Endodermal cell (in vitro differentiated cells): ENCODE results near the gene DNAH2. TPM values are rescaled to one million over a fixed set of nuclear protein-coding genes. Genes with fewer than 3 reads are reported as not detected.

Experiments used
- DNase-seq: peaks from one replicate; pipeline ENCODE4 v3.0.0-alpha.2; 2017
- H3K27ac ChIP-seq: 2 replicates; pipeline ENCODE4 v1.5.1; 2013; ENCODE audit warnings: mild to moderate bottlenecking, low read depth, low read length, moderate library complexity
- H3K27me3 ChIP-seq: 2 replicates; pipeline ENCODE4 v1.6.1; 2013; ENCODE audit warnings: mild to moderate bottlenecking, low read length, moderate library complexity; ENCODE audit not compliant: insufficient read depth, control insufficient read depth, poor library complexity, severe bottlenecking
- H3K36me3 ChIP-seq: 2 replicates; pipeline ENCODE4 v1.7.0; 2013; ENCODE audit warnings: mild to moderate bottlenecking, low read length, moderate library complexity; ENCODE audit not compliant: control insufficient read depth, insufficient read depth
- H3K4me1 ChIP-seq: one replicate; pipeline ENCODE4 v1.7.0; 2013; ENCODE audit warnings: low read length; ENCODE audit not compliant: control insufficient read depth, insufficient read depth
- H3K4me3 ChIP-seq: 2 replicates; pipeline ENCODE4 v1.5.1; 2013; ENCODE audit warnings: mild to moderate bottlenecking, low read length, moderate library complexity
- H3K9ac ChIP-seq: 2 replicates; pipeline ENCODE4 v1.6.1; 2013; ENCODE audit warnings: mild to moderate bottlenecking, low read length, moderate library complexity; ENCODE audit not compliant: poor library complexity, severe bottlenecking; ENCODE audit errors: extremely low read depth
- H3K9me3 ChIP-seq: 2 replicates; pipeline ENCODE4 v1.6.1; 2013; ENCODE audit warnings: mild to moderate bottlenecking, low read length, moderate library complexity; ENCODE audit not compliant: control insufficient read depth
- H3K27ac Mint-ChIP-seq: 2 replicates; pipeline ENCODE4 v1.8.0; 2020; ENCODE audit warnings: mixed read lengths
- H3K27me3 Mint-ChIP-seq: 2 replicates; pipeline ENCODE4 v1.8.0; 2021; ENCODE audit warnings: mild to moderate bottlenecking, mixed read lengths; ENCODE audit not compliant: insufficient read depth
- H3K36me3 Mint-ChIP-seq: 2 replicates; pipeline ENCODE4 v1.8.0; 2020; ENCODE audit warnings: low read depth, mixed read lengths
- H3K4me1 Mint-ChIP-seq: 2 replicates; pipeline ENCODE4 v1.8.0; 2020; ENCODE audit warnings: mixed read lengths
- H3K4me3 Mint-ChIP-seq: 2 replicates; pipeline ENCODE4 v1.8.0; 2020; ENCODE audit warnings: mild to moderate bottlenecking, moderate library complexity, mixed read lengths
- H3K9me3 Mint-ChIP-seq: 2 replicates; pipeline ENCODE4 v1.8.0; 2020; ENCODE audit warnings: mild to moderate bottlenecking, mixed read lengths
- CTCF ChIP-seq: fragments of 200-600 bp; sonication (generic); conservative IDR thresholded peaks from 2 replicates; pipeline ENCODE4 v1.5.0; 2021; ENCODE audit warnings: antibody characterized with exemption, mild to moderate bottlenecking
- WGBS, 2 experiments: methylation state at CpG; one replicate each; pipeline versions ENCODE4 v1.1.5 to v1.1.7; 2013; ENCODE audit warnings: missing lambda C conversion rate in 2 of 2, mixed read lengths in 1 of 2; ENCODE audit not compliant: insufficient coverage in 1 of 2, insufficient read length in 1 of 2; 5-methylcytosine and 5-hydroxymethylcytosine counted together
- total RNA-seq, 2 donors: library from RNA; stranded (reverse); fragmentation: NEBNext Ultra II Directional in 1 of 2; extraction: Animal tissue kit (Norgen Biotek cat#: 25700) in 1 of 2; gene quantifications; 2 replicates in 1 of 2; 3 replicates in 1 of 2; pipeline ENCODE4 v1.2.1, GENCODE V29; 2021

The DNAH2 gene
- total RNA-seq, 2 donors from 2014 or later: 0.42 to 0.69 TPM

GRCh38 chr17:7769854-7770253 lies 52.3 kb downstream of the DNAH2 start:
- Histone ChIP-seq H3K27me3 (no peaks in the 10 kb centered on the region), H3K4me1 (no peaks in the 10 kb centered on the region), H3K27ac (no peak overlapping the region), H3K36me3 (no peaks in the 10 kb centered on the region), H3K9ac (no peak overlapping the region), H3K9me3 (peaks cover 12% of the 10 kb centered on the region), H3K4me3 (no peak overlapping the region)
- Mint-ChIP-seq H3K36me3 (no peaks in the 10 kb centered on the region), H3K27me3 (peaks cover 44% of the 10 kb centered on the region), H3K27ac (no peak overlapping the region), H3K4me1 (peaks cover 10% of the 10 kb centered on the region), H3K9me3 (peaks cover 7% of the 10 kb centered on the region), H3K4me3 (no peak overlapping the region)
- WGBS, 2 experiments: 93 to 100% methylated on average over 1 to 4 of the region's 4 CpGs
- no peak for DNase-seq
- TF ChIP-seq CTCF: no peak

GRCh38 chr17:7774055-7774521 lies 56.5 kb downstream of the DNAH2 start:
- Histone ChIP-seq H3K4me3 (no peak overlapping the region), H3K36me3 (no peaks in the 10 kb centered on the region), H3K4me1 (no peaks in the 10 kb centered on the region), H3K27ac (no peak overlapping the region), H3K27me3 (no peaks in the 10 kb centered on the region), H3K9ac (no peak overlapping the region), H3K9me3 (no peaks in the 10 kb centered on the region)
- Mint-ChIP-seq H3K4me1 (no peaks in the 10 kb centered on the region), H3K9me3 (no peaks in the 10 kb centered on the region), H3K27ac (no peak overlapping the region), H3K27me3 (peaks cover 47% of the 10 kb centered on the region), H3K36me3 (no peaks in the 10 kb centered on the region), H3K4me3 (no peak overlapping the region)
- no peak for DNase-seq
- WGBS, 2 experiments: 92 to 95% methylated on average over 9 of the region's 9 CpGs
- no peak for TF ChIP-seq CTCF

DNA sequence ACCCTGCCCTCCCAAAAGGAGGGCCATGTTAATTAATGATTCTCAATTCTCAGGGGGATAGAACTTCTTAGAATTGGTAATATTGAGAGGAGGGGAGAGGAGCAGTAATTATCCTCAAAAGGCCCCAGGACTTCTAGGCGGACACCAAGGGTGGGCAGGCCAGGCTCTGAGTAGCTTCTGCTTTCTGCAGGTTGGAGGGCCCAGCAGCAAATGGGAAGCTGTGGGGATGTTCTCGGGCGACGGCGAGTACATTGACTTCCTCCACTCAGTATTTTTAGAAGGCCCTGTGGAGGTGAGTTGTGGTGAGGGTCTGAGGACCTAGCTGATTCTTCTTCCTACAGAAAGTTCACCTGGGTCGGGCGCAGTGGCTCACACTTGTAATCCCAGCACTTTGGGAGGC lies 57.5 kb downstream of the DNAH2 start:
- Histone ChIP-seq H3K4me1 (no peaks in the 10 kb centered on the region), H3K4me3 (no peak overlapping the region), H3K9ac (no peak overlapping the region), H3K27ac (no peak overlapping the region), H3K9me3 (no peaks in the 10 kb centered on the region), H3K36me3 (no peaks in the 10 kb centered on the region), H3K27me3 (no peaks in the 10 kb centered on the region)
- H3K27me3 Mint-ChIP-seq: peaks cover 41% of the 10 kb centered on the region
- no peak overlapping the region for H3K4me3 Mint-ChIP-seq
- no peak overlapping the region for H3K27ac Mint-ChIP-seq
- no peaks in the 10 kb centered on the region for H3K9me3 Mint-ChIP-seq
- 93 to 100% methylated on average over 2 to 7 of the region's 7 CpGs for WGBS, 2 experiments
- TF ChIP-seq CTCF: no peak
- DNase-seq: no peak
- H3K4me1 Mint-ChIP-seq: no peaks in the 10 kb centered on the region
- H3K36me3 Mint-ChIP-seq: no peaks in the 10 kb centered on the region
